Measurements from ENCODE around the gene PM20D1. TPM values are rescaled to one million over a fixed set of nuclear protein-coding genes. Genes with fewer than 3 reads are reported as not detected.
A peak's percentile ranks its signal among the peaks of the same experiment; 100 is the strongest.

Gene PM20D1
- total and polyA plus RNA-seq, 10 of the 15 experiments (the other 5 are each of a cell fraction or from before 2014, with no cell fraction given) = not detected

- H3K9ac ChIP-seq (ENCODE audit: control insufficient read depth, insufficient read depth, low read length) = no peak overlapping the region
- H3K4me1 ChIP-seq (ENCODE audit: control insufficient read depth, insufficient read depth, low read length) = no peaks in the 10 kb centered on the region; the same call in 1 of the 2 replicates
- no peak overlapping the region for H3K4me3 ChIP-seq
- WGBS (ENCODE audit: insufficient coverage, insufficient replicate concordance, low lambda C conversion rate, missing lambda C conversion rate) = 32% methylated on average over 5 of the region's 5 CpGs
- FAIRE-seq = no peak
- H4K20me1 ChIP-seq (ENCODE audit: control insufficient read depth, insufficient read depth) = no peaks in the 10 kb centered on the region
- CTCF ChIA-PET = interaction anchor here (0.8 to 1.9 kb wide), 14 partner anchors 11 to 209 kb away, joined by 3 to 11 read pairs (median 4); no protein-coding TSS in a partner anchor
- H3K27me3 ChIP-seq (replicated peaks in 1 of 2; ENCODE audit: control insufficient read depth in 2 of 2, insufficient read depth in 2 of 2, low read length in 1 of 2) = no peaks in the 10 kb centered on the region
- TF ChIP-seq HDAC6 (IDR thresholded peaks at IDR 0.05; ENCODE audit: unreplicated experiment) = no peak
- TF ChIP-seq ZNF274 (IDR thresholded peaks at IDR 0.05; ENCODE audit: insufficient read depth, insufficient read length) = no peak
- TF ChIP-seq EZH2 (IDR thresholded peaks at IDR 0.05; ENCODE audit: borderline replicate concordance, control insufficient read depth, low read depth, low read length) = no peak
- TF ChIP-seq ZNF217 (IDR thresholded peaks at IDR 0.05) = no peak
- no peak for TF ChIP-seq POU2F2 (IDR thresholded peaks at IDR 0.05; ENCODE audit: borderline replicate concordance, low read depth, low read length)
- TF ChIP-seq ELK1 (IDR thresholded peaks at IDR 0.05; ENCODE audit: low read depth, low read length) = no peak
- TF ChIP-seq ZSCAN29 (IDR thresholded peaks at IDR 0.05) = no peak
- no peak for TF ChIP-seq CUX1 (IDR thresholded peaks at IDR 0.05; ENCODE audit: insufficient replicate concordance, low read depth, low read length)
- no peak for TF ChIP-seq CHD1 (IDR thresholded peaks at IDR 0.05; ENCODE audit: low read depth, low read length)
- no peak for TF ChIP-seq POLR2AphosphoS5 (IDR thresholded peaks at IDR 0.05; ENCODE audit: low read length)
- no peak for TF ChIP-seq DPF2 (IDR thresholded peaks at IDR 0.05)
- no peaks in the 10 kb centered on the region for H3K79me2 ChIP-seq (ENCODE audit: control insufficient read depth, insufficient read depth, low read length)
- no peaks in the 10 kb centered on the region for H3K9me3 ChIP-seq (replicated peaks; ENCODE audit: control insufficient read depth, insufficient read depth, low read length)
- no peak overlapping the region for H2AFZ ChIP-seq (ENCODE audit: control insufficient read depth, low read depth, low read length)
- no peaks in the 10 kb centered on the region for H3K36me3 ChIP-seq (ENCODE audit: control insufficient read depth in 2 of 2, insufficient read depth in 2 of 2, low read length in 1 of 2)
- H3K27ac ChIP-seq (ENCODE audit: control insufficient read depth, insufficient read depth) = no peak overlapping the region
- POLR2A ChIA-PET = interaction anchor here (1.2 kb wide), 1 partner anchor 31 kb away, joined by 3 read pairs; no protein-coding TSS in a partner anchor
- in situ Hi-C loops (cut with MboI) = no loop called here
- intact Hi-C loops (cut with micrococcal nuclease; ENCODE audit: unreplicated experiment) = no loop called here
- BruUV-seq (replicated peaks) = no TSS peak
- ATAC-seq = peak; percentile 54
- RAD21 ChIA-PET (ENCODE audit: unreplicated experiment) = interaction anchor here (1.7 kb wide), 2 partner anchors 146 to 172 kb away, joined by 5 to 7 read pairs; no protein-coding TSS in a partner anchor
- no peak overlapping the region for H3K4me2 ChIP-seq (ENCODE audit: control insufficient read depth, insufficient read depth)
- DNase-seq (ENCODE audit: low read depth, low spot score) = no peak
- SMC1A ChIA-PET (ENCODE audit: uncharacterized antibody, unreplicated experiment) = interaction anchor here (1.0 to 1.9 kb wide), 9 partner anchors 13 to 172 kb away, joined by 3 to 6 read pairs (median 3); partner anchors contain the start of gene RAB29
Observed at GRCh38 chr1:205805082-205805711, 44.7 kb downstream of the PM20D1 start.
